ENCODE results near the gene GDNF.
"Not testable (repeated sequence)": the region's sequence is repeated elsewhere in the genome, so short reads cannot be mapped to it uniquely, and the experiment has no call there.

DNA sequence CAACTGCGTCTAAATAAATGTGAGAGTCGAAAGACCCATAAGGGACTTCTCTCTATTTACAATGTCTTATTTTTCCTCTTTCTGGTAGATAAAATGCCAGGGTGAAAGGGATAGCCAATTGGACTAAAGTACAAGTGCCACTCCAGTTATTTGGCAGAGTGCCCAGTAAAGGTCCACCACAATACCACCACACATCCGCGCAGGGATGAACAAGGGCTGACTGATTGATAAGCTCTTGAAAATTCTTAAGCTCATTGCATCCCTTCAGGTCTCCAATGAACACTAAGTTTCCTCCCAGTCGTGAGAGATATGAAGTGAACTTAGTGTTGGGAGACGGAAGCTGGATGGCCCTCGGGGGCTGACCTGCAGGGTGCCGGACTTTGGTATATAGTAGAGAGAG is 58.4 kb downstream of the GDNF start:
- TF ChIP-seq, protein P1, sequence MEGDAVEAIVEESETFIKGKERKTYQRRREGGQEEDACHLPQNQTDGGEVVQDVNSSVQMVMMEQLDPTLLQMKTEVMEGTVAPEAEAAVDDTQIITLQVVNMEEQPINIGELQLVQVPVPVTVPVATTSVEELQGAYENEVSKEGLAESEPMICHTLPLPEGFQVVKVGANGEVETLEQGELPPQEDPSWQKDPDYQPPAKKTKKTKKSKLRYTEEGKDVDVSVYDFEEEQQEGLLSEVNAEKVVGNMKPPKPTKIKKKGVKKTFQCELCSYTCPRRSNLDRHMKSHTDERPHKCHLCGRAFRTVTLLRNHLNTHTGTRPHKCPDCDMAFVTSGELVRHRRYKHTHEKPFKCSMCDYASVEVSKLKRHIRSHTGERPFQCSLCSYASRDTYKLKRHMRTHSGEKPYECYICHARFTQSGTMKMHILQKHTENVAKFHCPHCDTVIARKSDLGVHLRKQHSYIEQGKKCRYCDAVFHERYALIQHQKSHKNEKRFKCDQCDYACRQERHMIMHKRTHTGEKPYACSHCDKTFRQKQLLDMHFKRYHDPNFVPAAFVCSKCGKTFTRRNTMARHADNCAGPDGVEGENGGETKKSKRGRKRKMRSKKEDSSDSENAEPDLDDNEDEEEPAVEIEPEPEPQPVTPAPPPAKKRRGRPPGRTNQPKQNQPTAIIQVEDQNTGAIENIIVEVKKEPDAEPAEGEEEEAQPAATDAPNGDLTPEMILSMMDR (IDR thresholded peaks at IDR 0.05 in 4 of 5, conservative IDR thresholded peaks at IDR 0.05 in 1 of 5), result not testable (repeated sequence)
- not testable (repeated sequence) for TF ChIP-seq POLR2A (IDR thresholded peaks at IDR 0.05)

Data from gastrocnemius medialis (tissue), 4 donors.